HepG2 (cell line): ENCODE measurements around the gene PIK3C3. TPM values are rescaled to one million over a fixed set of nuclear protein-coding genes. Genes with fewer than 3 reads are reported as not detected.

Experiments used
- ATAC-seq: fragments of 200-7000 bp; cut with Tn5 transposase; 3 replicates; pipeline ENCODE4 v1.9.1; 2020; ENCODE audit warnings: mild to moderate bottlenecking, moderate library complexity
- BruUV-seq: library from RNA; stranded (reverse); fragments of 400-500 nt; replicated peaks from 2 replicates; lab custom pipeline; 2021; lab: Mats Ljungman, UMichigan
- CTCF ChIA-PET: fragments of 300-600 bp; formaldehyde crosslinking; extraction: SDS; loops from one replicate; lab custom pipeline; 2021; ENCODE audit warnings: low total read pairs, inconsistent platforms, low intra/inter-chr PET ratio; lab: Yijun Ruan, JAX
- POLR2A ChIA-PET: fragments of 350-600 bp; sonication (Branson Sonifier 250); formaldehyde crosslinking; loops from one replicate; lab custom pipeline; 2020; ENCODE audit warnings: antibody characterized with exemption, inconsistent platforms; lab: Yijun Ruan, JAX
- DNase-seq: peaks from one replicate; pipeline ENCODE4 v3.0.0-alpha.2; 2015; ENCODE audit warnings: low spot score
- FAIRE-seq: peaks from 3 replicates; lab custom pipeline; 2011; peaks lifted over from hg19 to GRCh38; lab: Jason Lieb, UNC
- H2AFZ ChIP-seq: one replicate; pipeline ENCODE4 v1.6.1; 2011; ENCODE audit warnings: low read length, inconsistent platforms
- H3K27ac ChIP-seq: fragments of 300-600 bp; 3 replicates; pipeline ENCODE4 v1.8.0; 2011; ENCODE audit warnings: mixed run types, mild to moderate bottlenecking, mixed read lengths, low read length, inconsistent platforms; ENCODE audit not compliant: insufficient read depth; ENCODE audit errors: extremely low read length
- H3K27me3 ChIP-seq, 2 experiments: fragments of 200-600 bp in 1 of 2; 2 replicates in 1 of 2; 3 replicates in 1 of 2; pipeline versions ENCODE4 v1.6.0 to v1.8.0; 2011; ENCODE audit warnings: low read length in 2 of 2, mild to moderate bottlenecking in 2 of 2, moderate library complexity in 2 of 2, inconsistent platforms in 1 of 2; ENCODE audit not compliant: insufficient read depth in 2 of 2, control insufficient read depth in 1 of 2
- H3K36me3 ChIP-seq, 2 experiments: fragments of 200-600 bp in 1 of 2; replicated peaks in 1 of 2; 2 replicates in 1 of 2; 3 replicates in 1 of 2; pipeline versions ENCODE4 v1.5.1 to v1.8.0; 2011; ENCODE audit warnings: low read length in 2 of 2, inconsistent platforms in 1 of 2; ENCODE audit not compliant: insufficient read depth in 2 of 2, control insufficient read depth in 1 of 2
- H3K4me1 ChIP-seq: 2 replicates; pipeline ENCODE4 v1.5.1; 2012; ENCODE audit warnings: low read length, inconsistent platforms; ENCODE audit not compliant: insufficient read depth
- H3K4me2 ChIP-seq: 2 replicates; pipeline ENCODE4 v1.6.0; 2011; ENCODE audit warnings: low read depth, low read length, inconsistent platforms
- H3K4me3 ChIP-seq, 3 experiments: fragments of 200-600 bp in 1 of 3; sonication (generic), shearing (Covaris generic) in 1 of 3; replicated peaks in 1 of 3; 2 replicates each; pipeline ENCODE4 v1.5.1; 2011 to 2016; ENCODE audit warnings: low read length in 3 of 3, inconsistent platforms in 2 of 3, low read depth in 2 of 3, mild to moderate bottlenecking in 2 of 3, control low read depth in 1 of 3, mixed read lengths in 1 of 3; ENCODE audit not compliant: insufficient read depth in 1 of 3
- H3K79me2 ChIP-seq: one replicate; pipeline ENCODE4 v1.6.1; 2011; ENCODE audit warnings: low read length, inconsistent platforms; ENCODE audit not compliant: insufficient read depth
- H3K9ac ChIP-seq: 2 replicates; pipeline ENCODE4 v1.6.0; 2011; ENCODE audit warnings: mild to moderate bottlenecking, low read depth, low read length, inconsistent platforms; ENCODE audit not compliant: insufficient read depth
- H3K9me3 ChIP-seq: 2 replicates; pipeline ENCODE4 v1.5.1; 2012; ENCODE audit warnings: mild to moderate bottlenecking, low read length
- H4K20me1 ChIP-seq: 2 replicates; pipeline ENCODE4 v1.6.0; 2011; ENCODE audit warnings: inconsistent platforms, mild to moderate bottlenecking, low read length, moderate library complexity; ENCODE audit not compliant: insufficient read depth
- ARNT2 ChIP-seq: sonication (generic); formaldehyde crosslinking; IDR thresholded peaks from 2 replicates; pipeline ENCODE4 v1.8.0; 2022; ENCODE audit warnings: mild to moderate bottlenecking, low read depth, missing genetic modification reagents, moderate library complexity
- ATF6 ChIP-seq: sonication (generic); formaldehyde crosslinking; conservative IDR thresholded peaks from 2 replicates; pipeline ENCODE4 v1.4.0; 2020; ENCODE audit warnings: missing genetic modification reagents
- BORCS8-MEF2B ChIP-seq: sonication (generic); formaldehyde crosslinking; IDR thresholded peaks from 2 replicates; pipeline ENCODE4 v1.8.0; 2022; ENCODE audit warnings: mild to moderate bottlenecking, missing genetic modification reagents
- EEA1 ChIP-seq: sonication (generic); formaldehyde crosslinking; IDR thresholded peaks from 2 replicates; pipeline ENCODE4 v1.5.1; 2020; ENCODE audit warnings: mild to moderate bottlenecking, missing genetic modification reagents, borderline replicate concordance
- KDM2A ChIP-seq: sonication (generic); formaldehyde crosslinking; IDR thresholded peaks from 2 replicates; pipeline ENCODE4 v1.4.0; 2020; ENCODE audit warnings: low read depth, missing genetic modification reagents, borderline replicate concordance
- THAP11 ChIP-seq: IDR thresholded peaks from 2 replicates; pipeline ENCODE4 v1.6.1; 2016; ENCODE audit warnings: missing biosample characterization, missing genetic modification reagents
- ZBTB34 ChIP-seq: sonication (generic); formaldehyde crosslinking; IDR thresholded peaks from 2 replicates; pipeline ENCODE4 v1.8.0; 2022; ENCODE audit warnings: mild to moderate bottlenecking, missing genetic modification reagents
- ZBTB42 ChIP-seq: sonication (generic); formaldehyde crosslinking; IDR thresholded peaks from 2 replicates; pipeline ENCODE4 v1.5.0; 2020; ENCODE audit warnings: mild to moderate bottlenecking, missing genetic modification reagents
- ZFP41 ChIP-seq: sonication (generic); formaldehyde crosslinking; IDR thresholded peaks from 2 replicates; pipeline ENCODE4 v1.4.0; 2020; ENCODE audit warnings: mild to moderate bottlenecking, missing genetic modification reagents, borderline replicate concordance
- ZNF234 ChIP-seq: sonication (generic); formaldehyde crosslinking; conservative IDR thresholded peaks from 2 replicates; pipeline ENCODE4 v1.5.1; 2020; ENCODE audit warnings: mild to moderate bottlenecking, missing genetic modification reagents
- ZNF256 ChIP-seq: sonication (generic); formaldehyde crosslinking; conservative IDR thresholded peaks from 2 replicates; pipeline ENCODE4 v1.4.0; 2020; ENCODE audit warnings: missing genetic modification reagents
- ZNF615 ChIP-seq: sonication (generic); formaldehyde crosslinking; IDR thresholded peaks from 2 replicates; pipeline ENCODE4 v1.5.0; 2020; ENCODE audit warnings: mild to moderate bottlenecking, missing genetic modification reagents, borderline replicate concordance
- ZNF710 ChIP-seq: sonication (generic); formaldehyde crosslinking; IDR thresholded peaks from 2 replicates; pipeline ENCODE4 v1.5.0; 2020; ENCODE audit warnings: mild to moderate bottlenecking, missing genetic modification reagents, borderline replicate concordance
- ZNF75D ChIP-seq: sonication (generic); formaldehyde crosslinking; IDR thresholded peaks from 2 replicates; pipeline ENCODE4 v1.8.1; 2023; ENCODE audit warnings: missing genetic modification reagents, mild to moderate bottlenecking, borderline replicate concordance
- ZSCAN29 ChIP-seq: sonication (generic); formaldehyde crosslinking; conservative IDR thresholded peaks from 2 replicates; pipeline ENCODE4 v1.4.0; 2020; ENCODE audit warnings: mild to moderate bottlenecking, missing genetic modification reagents
- WGBS: methylation state at CpG from one replicate; pipeline ENCODE4 v1.1.6; 2017; ENCODE audit warnings: low lambda C conversion rate; 5-methylcytosine and 5-hydroxymethylcytosine counted together
- in situ Hi-C: cut with HindIII; loops from 2 replicates; pipeline ENCODE4 v1.10.0; 2017; ENCODE audit warnings: low pct_unique_long_range_greater_than_20kb; ENCODE audit not compliant: extremely low pct_ligation_motif_present
- intact Hi-C: fragments of 100-400 bp; cut with micrococcal nuclease; formaldehyde crosslinking; loops from one replicate; pipeline ENCODE4 v1.10.0; 2022; ENCODE audit not compliant: unreplicated experiment
- polyA plus RNA-seq, 8 experiments: library from polyadenylated mRNA; depleted of rRNA in 3 of 8; stranded (reverse) in 7 of 8; unstranded in 1 of 8; fragments of >200 nt; fragmentation: Illumina TruSeq in 4 of 8; extraction: Trizol in 4 of 8; gene quantifications; 2 replicates each; pipeline versions ENCODE4 v1.2.1 to v1.2.3, GENCODE V29; 2011 to 2016; ENCODE audit warnings: low read depth in 4 of 8, missing spikeins in 1 of 8, mixed read lengths in 1 of 8; ENCODE audit not compliant: insufficient read depth in 1 of 8
- total RNA-seq, 5 experiments: library from RNA; depleted of rRNA; stranded (reverse); fragments of >200 nt; fragmentation: Illumina TruSeq; extraction: Trizol; gene quantifications; 2 replicates each; pipeline ENCODE4 v1.2.3, GENCODE V29; 2016; ENCODE audit warnings: low read depth in 1 of 5

Gene PIK3C3
- total and polyA plus RNA-seq, 2 of the 13 experiments (the other 11 are each of a cell fraction or from before 2014, with no cell fraction given) = 42.8 to 46.4 TPM

GRCh38 chr18:42131066-42131929, 176.3 kb downstream of the PIK3C3 start (continued):
- TF ChIP-seq ZNF710 (CRISPR knock-in tag) = no peak
- TF ChIP-seq ZNF75D (CRISPR knock-in tag) = no peak
- no peak for TF ChIP-seq THAP11 (CRISPR knock-in tag)
- TF ChIP-seq ZFP41 (CRISPR knock-in tag) = no peak

- Histone ChIP-seq H3K9me3 (no peaks in the 10 kb centered on the region), H3K4me2 (no peak overlapping the region), H3K36me3 (no peaks in the 10 kb centered on the region), H3K27ac (no peak overlapping the region), H3K79me2 (no peaks in the 10 kb centered on the region), H3K27me3 (no peaks in the 10 kb centered on the region), H3K9ac (no peak overlapping the region), H4K20me1 (no peaks in the 10 kb centered on the region), H2AFZ (no peak overlapping the region), H3K4me1 (no peaks in the 10 kb centered on the region), H3K4me3 (no peak overlapping the region)
- DNase-seq = no peak
- CTCF ChIA-PET = no interaction called here
- 44% methylated on average over 2 of the region's 2 CpGs for WGBS
- no peak for FAIRE-seq
- POLR2A ChIA-PET = no interaction called here
- intact Hi-C loops = no loop called here
- in situ Hi-C loops = no loop called here
- peak; percentile 54; the same call in 2 of the 3 replicates for ATAC-seq
- BruUV-seq = no TSS peak
- TF ChIP-seq ZNF234 (CRISPR knock-in tag) = no peak
- TF ChIP-seq ZNF256 (CRISPR knock-in tag) = no peak
- TF ChIP-seq ATF6 (CRISPR knock-in tag) = no peak
- TF ChIP-seq ZSCAN29 = no peak
- TF ChIP-seq KDM2A (CRISPR knock-in tag) = no peak
- TF ChIP-seq ZBTB34 (CRISPR knock-in tag) = no peak
- TF ChIP-seq BORCS8-MEF2B (CRISPR knock-in tag) = no peak
- TF ChIP-seq ZNF615 = no peak
- no peak for TF ChIP-seq ZBTB42
- TF ChIP-seq ARNT2 (CRISPR knock-in tag) = no peak
- TF ChIP-seq EEA1 (CRISPR knock-in tag) = no peak
Measured at GRCh38 chr18:42131930-42132244, 176.9 kb downstream of the PIK3C3 start.
